Measurements from ENCODE around the gene TGM5.
A peak's percentile ranks its signal among the peaks of the same experiment; 100 is the strongest.
"Not testable (repeated sequence)": the region's sequence is repeated elsewhere in the genome, so short reads cannot be mapped to it uniquely, and the experiment has no call there.

Gene TGM5

GRCh38 chr15:43208052-43209002, 58.4 kb downstream of the TGM5 start:
- no peak for DNase-seq
- intact Hi-C loops (cut with DNase I), result no loop called here

- DNase-seq, result no peak
- intact Hi-C loops (cut with DNase I), result no loop called here
Measured at GRCh38 chr15:43207024-43207423, 59.7 kb downstream of the TGM5 start.

- intact Hi-C loops (cut with DNase I), result no loop called here
- peak in 1 of 42 donors; percentile 7 for DNase-seq
Measured at GRCh38 chr15:43206054-43206453, 60.7 kb downstream of the TGM5 start.

DNA sequence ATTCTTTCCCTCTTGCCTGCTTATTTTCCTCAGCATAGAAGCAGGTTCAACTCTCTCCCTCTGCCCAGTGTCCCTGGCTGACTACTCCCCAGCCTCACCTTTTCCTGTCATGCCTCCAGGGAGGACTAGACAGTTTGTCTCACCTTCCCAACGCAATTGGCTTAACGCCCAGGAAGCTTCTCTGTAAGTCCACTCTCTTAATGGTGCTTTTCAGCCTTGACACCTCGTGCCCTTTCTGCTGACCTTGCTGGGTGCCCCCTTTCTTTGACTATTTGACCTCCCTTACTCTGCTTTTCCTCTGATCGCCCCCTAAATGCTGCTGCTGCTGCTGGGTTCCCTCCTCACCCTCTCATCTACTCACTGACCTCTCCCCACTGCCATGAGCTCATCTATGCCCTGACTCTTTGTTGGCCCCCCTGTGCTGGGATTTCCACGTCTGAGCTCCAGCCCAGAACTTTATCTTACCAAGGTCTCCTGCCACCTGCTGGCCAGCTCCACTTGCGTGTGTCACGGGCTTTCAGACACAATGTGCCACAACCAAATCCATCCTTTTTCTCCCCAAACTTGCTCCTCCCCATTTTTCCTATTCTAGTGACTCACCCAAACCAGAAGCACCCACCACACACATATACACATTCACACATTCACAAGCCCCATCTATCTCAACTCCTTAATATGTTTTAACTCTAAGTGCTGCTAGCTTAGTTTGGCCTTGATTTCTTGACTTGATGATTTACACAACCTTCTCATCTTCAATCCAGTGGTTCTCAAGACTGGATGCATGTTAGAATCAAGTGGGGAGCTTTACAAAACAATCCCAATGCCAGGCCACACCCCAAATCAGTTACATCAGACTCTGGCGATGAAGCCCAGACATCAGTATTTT, 62.5 kb downstream of the TGM5 start:
- DNase-seq, result peak in 38 of 42 donors; percentile 13 to 67 (median 40)
- intact Hi-C loops (cut with DNase I), result no loop called here

GRCh38 chr15:43199945-43200488, 66.7 kb downstream of the TGM5 start:
- peak in 1 of 42 donors; percentile 5 for DNase-seq
- intact Hi-C loops (cut with DNase I), result no loop called here

DNA sequence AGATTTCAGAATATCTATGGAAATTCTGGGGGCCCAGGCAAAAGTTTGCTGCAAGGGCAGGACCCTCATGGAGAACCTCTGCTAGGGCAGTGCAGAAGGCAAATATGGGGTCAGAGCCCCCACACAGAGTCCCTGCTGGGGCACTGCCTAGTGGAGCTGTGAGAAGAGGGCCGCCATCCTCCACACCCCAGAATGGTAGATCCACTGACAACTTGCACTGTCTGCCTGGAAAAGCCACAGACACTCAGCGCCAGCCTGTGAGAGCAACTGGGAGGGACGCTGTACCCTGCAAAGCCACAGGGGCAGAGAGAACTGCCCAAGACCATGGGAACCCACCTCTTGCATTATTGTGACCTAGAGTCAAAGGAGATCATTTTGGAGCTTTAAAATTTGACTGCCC, 67.7 kb downstream of the TGM5 start:
- DNase-seq, result peak in 1 of 42 donors; percentile 18
- intact Hi-C loops (cut with DNase I), result no loop called here

GRCh38 chr15:43198556-43198955, 68.2 kb downstream of the TGM5 start:
- intact Hi-C loops (cut with DNase I), result not testable (repeated sequence)

GRCh38 chr15:43197773-43198172, 69.0 kb downstream of the TGM5 start:
- intact Hi-C loops (cut with DNase I), result not testable (repeated sequence)
- peak in 1 of 42 donors; percentile 4 for DNase-seq

More at GRCh38 chr15:43198556-43198955, 68.2 kb downstream of the TGM5 start:
- DNase-seq, result peak in 1 of 42 donors; percentile 31

- DNase-seq, result peak in 1 of 42 donors; percentile 21
- intact Hi-C loops (cut with DNase I), result no loop called here
Measured at GRCh38 chr15:43196760-43197548, 69.8 kb downstream of the TGM5 start.

DNA sequence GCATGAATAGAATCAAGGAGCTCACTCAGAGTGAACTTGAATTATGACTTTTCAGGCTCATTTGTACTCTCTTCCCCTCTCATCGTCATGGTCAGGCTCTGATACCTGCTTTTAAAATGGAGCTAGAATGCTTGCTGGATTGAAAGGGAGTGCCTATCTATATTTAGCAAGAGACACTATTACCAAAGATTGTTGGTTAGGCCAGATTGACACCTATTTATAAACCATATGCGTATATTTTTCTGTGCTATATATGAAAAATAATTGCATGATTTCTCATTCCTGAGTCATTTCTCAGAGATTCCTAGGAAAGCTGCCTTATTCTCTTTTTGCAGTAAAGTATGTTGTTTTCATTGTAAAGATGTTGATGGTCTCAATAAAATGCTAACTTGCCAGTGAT, 71.9 kb downstream of the TGM5 start:
- intact Hi-C loops (cut with DNase I), result no loop called here
- DNase-seq, result no peak

- no peak for DNase-seq
- intact Hi-C loops (cut with DNase I), result no loop called here
Measured at GRCh38 chr15:43193710-43194109, 73.0 kb downstream of the TGM5 start.

DNA sequence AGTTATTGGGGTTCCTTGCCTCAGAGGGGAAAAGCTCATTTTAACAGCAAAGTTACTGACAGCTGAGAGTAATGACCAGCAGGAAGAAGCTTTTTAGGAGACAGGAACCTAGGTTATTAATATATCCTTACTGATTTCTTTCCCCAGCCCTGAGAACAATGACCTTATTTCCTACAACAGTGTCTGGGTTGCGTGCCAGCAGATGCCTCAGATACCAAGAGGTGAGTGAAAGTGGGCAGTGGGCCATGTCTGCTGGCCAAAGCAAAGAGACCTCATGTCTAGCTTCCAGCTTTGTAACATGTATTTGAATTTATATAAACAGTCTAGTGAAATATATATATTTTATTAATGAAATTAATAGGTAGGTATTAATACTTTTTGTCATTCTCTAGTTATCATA, 76.5 kb downstream of the TGM5 start:
- intact Hi-C loops (cut with DNase I), result no loop called here
- DNase-seq, result no peak

DNA sequence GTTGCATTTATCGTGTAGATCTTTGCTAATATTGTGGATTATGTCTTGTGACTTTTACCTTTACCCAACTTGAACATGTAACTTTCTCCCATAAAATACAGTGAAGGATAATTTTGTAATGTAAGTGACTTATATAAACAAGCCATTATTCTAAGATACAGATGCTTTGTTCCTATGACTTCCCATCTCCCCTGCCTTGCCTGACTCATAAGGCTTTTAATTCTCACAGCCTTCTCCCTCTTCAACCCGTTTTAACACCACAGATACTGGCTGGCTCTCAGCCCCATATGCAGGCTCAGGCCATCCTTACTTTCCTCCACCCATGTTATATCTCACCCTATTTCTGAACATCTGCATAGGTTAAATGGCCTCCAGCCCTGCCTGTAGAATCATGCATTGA, 77.4 kb downstream of the TGM5 start:
- intact Hi-C loops (cut with DNase I), result no loop called here
- DNase-seq, result no peak

- intact Hi-C loops (cut with DNase I), result no loop called here
- DNase-seq, result peak in 1 of 42 donors; percentile 40
Measured at GRCh38 chr15:43187544-43188155, 79.1 kb downstream of the TGM5 start.

DNA sequence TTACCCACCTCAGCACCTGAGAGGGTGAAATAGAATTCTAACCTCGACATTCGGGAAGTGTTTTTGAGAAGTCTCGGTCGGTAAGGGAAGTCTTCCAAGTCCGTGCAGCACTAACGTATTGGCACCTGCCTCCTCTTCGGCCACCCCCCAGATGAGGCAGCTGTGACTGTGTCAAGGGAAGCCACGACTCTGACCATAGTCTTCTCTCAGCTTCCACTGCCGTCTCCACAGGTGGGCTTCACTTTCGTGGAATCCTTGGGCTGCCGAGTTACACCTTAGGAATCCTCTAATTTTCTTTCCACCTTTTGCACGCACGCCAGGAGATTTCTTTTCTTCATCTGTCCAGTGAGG, 80.8 kb downstream of the TGM5 start:
- DNase-seq, result peak in 9 of 42 donors; percentile 5 to 49 (median 16)
- intact Hi-C loops (cut with DNase I), result no loop called here

DNA sequence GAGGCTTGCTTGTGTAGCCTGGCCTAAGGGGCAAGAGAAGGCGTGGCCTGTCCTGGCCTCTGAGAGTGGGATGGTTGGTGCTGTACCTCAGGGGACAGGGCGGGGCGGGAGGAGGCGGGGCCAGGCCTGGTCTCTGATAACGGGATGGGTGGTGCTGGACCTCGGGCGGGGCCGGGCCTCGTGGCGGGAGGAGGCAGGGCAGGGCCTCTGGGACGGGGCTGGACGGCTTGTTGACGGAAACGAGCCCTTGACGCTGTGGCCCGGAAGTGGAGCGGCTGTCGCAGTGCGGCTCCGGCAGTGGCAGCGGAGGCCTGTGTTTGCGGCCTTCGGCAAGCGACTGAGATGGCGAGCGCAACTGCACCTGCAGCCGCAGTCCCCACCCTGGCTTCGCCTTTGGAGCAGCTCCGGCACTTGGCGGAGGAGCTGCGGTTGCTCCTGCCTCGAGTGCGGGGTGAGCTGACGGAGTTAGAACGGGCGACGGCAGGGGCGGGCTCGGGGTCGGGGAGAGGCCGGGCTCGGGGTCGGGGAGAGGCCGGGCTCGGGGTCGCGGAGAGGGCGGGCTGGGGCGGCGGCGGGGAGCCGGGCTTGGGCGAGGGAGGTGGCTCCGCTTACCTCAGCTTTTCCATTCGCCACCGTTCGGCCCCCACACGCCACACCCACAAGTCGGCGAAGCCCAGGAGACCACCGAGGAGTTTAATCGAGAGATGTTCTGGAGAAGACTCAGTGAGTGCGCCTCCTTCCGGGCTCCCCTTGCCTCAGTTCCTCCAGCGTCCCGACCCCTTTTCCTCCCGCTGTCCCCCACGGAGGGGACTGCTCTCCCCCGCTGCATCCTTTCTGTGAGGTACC, 81.3 kb downstream of the TGM5 start, which contains the start of gene CCNDBP1:
CCNDBP1 (plus strand) TSS at position 247 of the 846 bp plus-strand sequence; CDS start at position 343, 96 bp downstream.
- peak; percentile 74 to 93 (median 86) for DNase-seq
- intact Hi-C loops (cut with DNase I), result no loop called here

DNA sequence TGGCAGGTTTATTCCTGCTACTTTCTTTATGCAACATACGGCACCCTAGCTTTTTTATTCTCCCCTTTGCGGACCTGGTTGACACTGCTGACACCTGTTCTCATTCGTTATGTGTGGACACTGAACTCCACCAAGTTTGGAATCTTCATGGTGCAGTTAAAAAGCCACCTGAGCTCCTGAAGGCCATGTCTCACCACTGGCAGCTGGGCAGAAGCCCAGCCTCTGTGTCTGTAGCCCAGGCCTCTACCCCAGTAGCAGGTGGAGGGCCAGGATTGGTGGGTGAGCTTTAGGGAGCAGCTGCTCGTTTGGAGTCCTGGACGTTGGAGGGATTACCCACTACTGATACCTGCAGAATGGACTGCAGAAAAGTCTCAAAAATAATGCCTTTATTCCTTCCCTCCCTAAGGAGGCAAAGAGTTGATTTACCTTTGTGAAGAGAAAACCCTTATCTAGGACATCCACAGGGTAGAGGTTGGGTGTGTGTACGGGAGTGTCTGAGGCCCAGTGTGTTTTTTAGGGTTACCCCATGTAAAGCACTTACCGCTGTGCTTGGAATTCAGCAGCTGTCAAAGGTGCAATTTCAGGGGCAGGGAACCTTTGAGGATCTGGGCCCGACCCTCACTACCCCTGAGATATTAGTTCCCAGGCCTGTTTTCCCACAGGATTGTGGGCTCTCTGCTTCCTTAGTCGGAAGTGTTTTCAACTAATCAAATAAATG, 82.2 kb downstream of the TGM5 start:
- no peak for DNase-seq
- intact Hi-C loops (cut with DNase I), result no loop called here

All from head of caudate nucleus (tissue), 42 donors.